ENCODE data around the gene FMNL3.

DNA sequence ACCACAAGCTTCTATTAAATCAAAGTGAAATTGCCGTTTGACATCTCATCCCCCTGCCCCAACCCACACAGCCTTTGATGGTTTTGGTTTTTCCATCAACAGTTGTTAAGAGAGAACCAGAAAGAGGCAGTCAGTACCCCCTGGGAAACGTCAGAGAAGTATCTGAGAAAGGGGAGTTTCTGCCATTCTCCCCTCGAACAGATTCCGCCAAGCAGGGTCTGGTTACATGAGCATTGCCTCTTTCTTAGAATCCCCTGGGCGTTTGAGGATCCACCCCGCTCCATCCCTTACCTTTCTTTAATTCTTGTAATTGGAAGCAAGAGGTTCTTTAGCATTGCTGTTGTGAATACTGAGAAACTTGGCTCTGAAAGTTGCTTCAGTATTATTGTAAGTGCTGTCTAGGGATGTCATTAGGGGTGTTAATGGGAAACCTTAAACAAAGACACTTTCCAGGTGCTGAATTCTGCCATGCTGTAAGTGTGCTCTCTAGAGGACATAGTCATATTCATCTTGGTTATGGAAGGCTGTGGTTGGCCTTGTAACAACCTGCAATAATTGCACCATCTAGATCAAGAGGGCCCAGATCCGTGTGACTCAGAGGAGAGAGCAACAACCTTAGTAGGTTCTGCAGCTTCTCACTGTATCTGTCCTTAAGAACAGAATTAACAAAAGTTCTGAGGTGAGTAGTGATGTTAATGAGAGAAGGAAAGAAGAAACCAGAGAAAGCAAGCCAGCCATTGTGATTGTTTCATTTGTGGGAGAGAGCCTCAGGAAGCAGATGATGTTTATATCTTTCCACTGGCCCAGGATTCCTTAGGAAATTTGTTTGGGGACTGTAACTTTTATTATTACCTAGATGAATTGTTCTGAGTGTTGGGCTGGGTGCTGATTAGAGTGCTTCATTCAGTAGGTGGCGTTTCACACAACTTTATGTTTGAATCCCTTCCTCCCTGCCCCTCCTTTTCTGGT is 43.1 kb upstream of the FMNL3 start:
- TF ChIP-seq, protein P1, sequence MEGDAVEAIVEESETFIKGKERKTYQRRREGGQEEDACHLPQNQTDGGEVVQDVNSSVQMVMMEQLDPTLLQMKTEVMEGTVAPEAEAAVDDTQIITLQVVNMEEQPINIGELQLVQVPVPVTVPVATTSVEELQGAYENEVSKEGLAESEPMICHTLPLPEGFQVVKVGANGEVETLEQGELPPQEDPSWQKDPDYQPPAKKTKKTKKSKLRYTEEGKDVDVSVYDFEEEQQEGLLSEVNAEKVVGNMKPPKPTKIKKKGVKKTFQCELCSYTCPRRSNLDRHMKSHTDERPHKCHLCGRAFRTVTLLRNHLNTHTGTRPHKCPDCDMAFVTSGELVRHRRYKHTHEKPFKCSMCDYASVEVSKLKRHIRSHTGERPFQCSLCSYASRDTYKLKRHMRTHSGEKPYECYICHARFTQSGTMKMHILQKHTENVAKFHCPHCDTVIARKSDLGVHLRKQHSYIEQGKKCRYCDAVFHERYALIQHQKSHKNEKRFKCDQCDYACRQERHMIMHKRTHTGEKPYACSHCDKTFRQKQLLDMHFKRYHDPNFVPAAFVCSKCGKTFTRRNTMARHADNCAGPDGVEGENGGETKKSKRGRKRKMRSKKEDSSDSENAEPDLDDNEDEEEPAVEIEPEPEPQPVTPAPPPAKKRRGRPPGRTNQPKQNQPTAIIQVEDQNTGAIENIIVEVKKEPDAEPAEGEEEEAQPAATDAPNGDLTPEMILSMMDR (IDR thresholded peaks at IDR 0.05), result no peak
- no peak for TF ChIP-seq POLR2AphosphoS5 (IDR thresholded peaks at IDR 0.05)

Measured in esophagus muscularis mucosa (tissue), 3 donors.